Smooth muscle cell (in vitro differentiated cells): Measurements from ENCODE around the gene MRPL55. TPM values are rescaled to one million over a fixed set of nuclear protein-coding genes. Genes with fewer than 3 reads are reported as not detected.

Experiments
- DNase-seq: peaks from one replicate; lab custom pipeline; 2025; ENCODE audit not compliant: unreplicated experiment; lab: John Stamatoyannopoulos, UW
- H2AFZ ChIP-seq: fragments of 200-600 bp; sonication (generic); 2 replicates; pipeline ENCODE4 v1.6.0; 2016; ENCODE audit warnings: antibody characterized with exemption, low read depth, mild to moderate bottlenecking
- H3F3A ChIP-seq: fragments of 200-600 bp; sonication (generic); 2 replicates; pipeline ENCODE4 v1.6.0; 2017; ENCODE audit warnings: antibody characterized with exemption, low read depth
- H3K27ac ChIP-seq: fragments of 200-600 bp; sonication (generic); 2 replicates; pipeline ENCODE4 v1.5.1; 2016; ENCODE audit warnings: low read depth, mild to moderate bottlenecking
- H3K27me3 ChIP-seq: fragments of 200-600 bp; sonication (generic); 2 replicates; pipeline ENCODE4 v1.6.1; 2016; ENCODE audit warnings: low read depth, mild to moderate bottlenecking
- H3K36me3 ChIP-seq: fragments of 200-600 bp; sonication (generic); 2 replicates; pipeline ENCODE4 v1.5.1; 2016; ENCODE audit warnings: low read depth
- H3K4me1 ChIP-seq: fragments of 200-600 bp; sonication (generic); 2 replicates; pipeline ENCODE4 v1.5.1; 2016; ENCODE audit warnings: low read depth
- H3K4me2 ChIP-seq: fragments of 200-600 bp; sonication (generic); 2 replicates; pipeline ENCODE4 v1.6.0; 2016; ENCODE audit warnings: mild to moderate bottlenecking
- H3K4me3 ChIP-seq: fragments of 200-600 bp; sonication (generic); 2 replicates; pipeline ENCODE4 v1.5.1; 2016; ENCODE audit warnings: mild to moderate bottlenecking
- H3K79me2 ChIP-seq: fragments of 200-600 bp; sonication (generic); 2 replicates; pipeline ENCODE4 v1.6.0; 2016; ENCODE audit warnings: low read depth, mild to moderate bottlenecking
- H3K9ac ChIP-seq: fragments of 200-600 bp; sonication (generic); 2 replicates; pipeline ENCODE4 v1.6.0; 2016; ENCODE audit warnings: low read depth
- H3K9me3 ChIP-seq: fragments of 200-600 bp; sonication (generic); replicated peaks from 2 replicates; pipeline ENCODE4 v1.5.1; 2016; ENCODE audit warnings: low read depth
- H4K20me1 ChIP-seq: fragments of 200-600 bp; sonication (generic); 2 replicates; pipeline ENCODE4 v1.6.0; 2016; ENCODE audit warnings: low read depth
- CTCF ChIP-seq: fragments of 200-600 bp; sonication (generic); IDR thresholded peaks from 2 replicates; pipeline ENCODE4 v1.5.1; 2017; ENCODE audit warnings: borderline replicate concordance, mild to moderate bottlenecking, antibody characterized with exemption; ENCODE audit not compliant: insufficient read depth, poor library complexity, severe bottlenecking
- WGBS: methylation state at CpG from one replicate; pipeline ENCODE4 v1.1.7; 2016; ENCODE audit warnings: low lambda C conversion rate; 5-methylcytosine and 5-hydroxymethylcytosine counted together
- polyA plus RNA-seq: library from polyadenylated mRNA; unstranded; fragments of >200 nt; fragmentation: Nextera tagmentation; extraction: Ambion mirVana; gene quantifications from 2 replicates; pipeline ENCODE4 v1.2.1, GENCODE V29; 2016
- total RNA-seq: library from RNA; depleted of rRNA; stranded (reverse); fragments of >200 nt; gene quantifications from 2 replicates; pipeline ENCODE4 v1.2.3, GENCODE V29; 2014

The MRPL55 gene
- total and polyA plus RNA-seq, 2 experiments from 2014 or later: 83.4 to 178 TPM

GRCh38 chr1:228099331-228099732 is 9.8 kb downstream of the MRPL55 start:
- no peak overlapping the region for H3K4me2 ChIP-seq
- H3K4me1 ChIP-seq: peaks cover 6% of the 10 kb centered on the region
- H4K20me1 ChIP-seq: peaks cover 82% of the 10 kb centered on the region
- DNase-seq: no peak
- H3K36me3 ChIP-seq: no peaks in the 10 kb centered on the region
- no peak overlapping the region for H3K27ac ChIP-seq
- no peaks in the 10 kb centered on the region for H3K9me3 ChIP-seq
- H3K4me3 ChIP-seq: no peak overlapping the region
- TF ChIP-seq CTCF: no peak
- WGBS: 88% methylated on average over 4 of the region's 4 CpGs
- H3K79me2 ChIP-seq: peaks cover 80% of the 10 kb centered on the region
- no peaks in the 10 kb centered on the region for H3K27me3 ChIP-seq
- H3K9ac ChIP-seq: no peak overlapping the region
- peaks cover 34% of the 10 kb centered on the region for H3F3A ChIP-seq
- H2AFZ ChIP-seq: no peak overlapping the region

GRCh38 chr1:228098323-228098931 is 10.7 kb downstream of the MRPL55 start:
- H3K4me1 ChIP-seq: no peaks in the 10 kb centered on the region
- peaks cover 32% of the 10 kb centered on the region for H3F3A ChIP-seq
- H3K27ac ChIP-seq: no peak overlapping the region
- no peak overlapping the region for H3K4me3 ChIP-seq
- no peak overlapping the region for H3K4me2 ChIP-seq
- no peak for TF ChIP-seq CTCF
- WGBS: 98% methylated on average over 28 of the region's 28 CpGs
- peaks cover 89% of the 10 kb centered on the region for H3K79me2 ChIP-seq
- H3K9me3 ChIP-seq: no peaks in the 10 kb centered on the region
- H4K20me1 ChIP-seq: peaks cover 91% of the 10 kb centered on the region
- H3K27me3 ChIP-seq: no peaks in the 10 kb centered on the region
- H2AFZ ChIP-seq: no peak overlapping the region
- DNase-seq: no peak
- no peaks in the 10 kb centered on the region for H3K36me3 ChIP-seq
- H3K9ac ChIP-seq: no peak overlapping the region

- no peaks in the 10 kb centered on the region for H3K36me3 ChIP-seq
- DNase-seq: no peak
- peaks cover 100% of the 10 kb centered on the region for H4K20me1 ChIP-seq
- H3F3A ChIP-seq: peaks cover 32% of the 10 kb centered on the region
- no peak for TF ChIP-seq CTCF
- H3K79me2 ChIP-seq: peaks cover 97% of the 10 kb centered on the region
- H3K9ac ChIP-seq: no peak overlapping the region
- H3K27me3 ChIP-seq: no peaks in the 10 kb centered on the region
- no peak overlapping the region for H3K4me2 ChIP-seq
- WGBS: 97% methylated on average over 33 of the region's 34 CpGs
- no peak overlapping the region for H3K27ac ChIP-seq
- H3K4me3 ChIP-seq: no peak overlapping the region
- H2AFZ ChIP-seq: no peak overlapping the region
- H3K4me1 ChIP-seq: no peaks in the 10 kb centered on the region
- no peaks in the 10 kb centered on the region for H3K9me3 ChIP-seq
Observed at GRCh38 chr1:228097333-228098081, 11.6 kb downstream of the MRPL55 start.
